ENCODE results near the gene SPSB3.

GRCh38 chr16:1766231-1766630 lies 16.1 kb downstream of the SPSB3 start:
- no peak for TF ChIP-seq CTCF (conservative IDR thresholded peaks at IDR 0.05; ENCODE audit: low read depth in 2 of 2)
- no peak for TF ChIP-seq EZH2 (IDR thresholded peaks at IDR 0.05; ENCODE audit: low read depth, unreplicated experiment)
- TF ChIP-seq EZH2phosphoT487 (IDR thresholded peaks at IDR 0.05; ENCODE audit: unreplicated experiment) = no peak
- no peak for TF ChIP-seq CREB1 (CRISPR knock-in tag; IDR thresholded peaks at IDR 0.05; ENCODE audit: low read depth)
- no peak for TF ChIP-seq JUNB (IDR thresholded peaks at IDR 0.05; ENCODE audit: unreplicated experiment)
- TF ChIP-seq POLR2AphosphoS5 (IDR thresholded peaks at IDR 0.05; ENCODE audit: low read depth) = no peak
- no peak for TF ChIP-seq STAT1 (IDR thresholded peaks at IDR 0.05; ENCODE audit: unreplicated experiment)
- TF ChIP-seq REST (IDR thresholded peaks at IDR 0.05; ENCODE audit: unreplicated experiment) = no peak
- TF ChIP-seq ZNF462 (CRISPR knock-in tag; IDR thresholded peaks at IDR 0.05) = no peak
- no peak for TF ChIP-seq ETS1 (IDR thresholded peaks at IDR 0.05)

All from GM23338 (cell line).